Sigmoid colon (tissue), 4 donors: ENCODE results near the gene TCF12.

Source experiments
- POLR2A ChIP-seq, 2 donors: fragments of 450-650 bp; IDR thresholded peaks; one replicate each; pipeline ENCODE4 v1.6.1; 2016; ENCODE audit warnings: antibody characterized with exemption in 2 of 2, mild to moderate bottlenecking in 2 of 2, moderate library complexity in 2 of 2
- POLR2AphosphoS5 ChIP-seq, 4 donors: sonication (generic); formaldehyde crosslinking; IDR thresholded peaks; one replicate each; pipeline ENCODE4 v1.6.1; 2017; ENCODE audit warnings: antibody characterized with exemption in 4 of 4
- TF ChIP-seq, protein P1 (sequence below), 4 experiments: fragments of 450-650 bp in 3 of 4; fragments of 200-600 bp in 1 of 4; IDR thresholded peaks; one replicate each; pipeline ENCODE4 v1.5.1; 2016 to 2019; ENCODE audit warnings: antibody characterized with exemption in 4 of 4, mild to moderate bottlenecking in 3 of 4, moderate library complexity in 2 of 4

DNA sequence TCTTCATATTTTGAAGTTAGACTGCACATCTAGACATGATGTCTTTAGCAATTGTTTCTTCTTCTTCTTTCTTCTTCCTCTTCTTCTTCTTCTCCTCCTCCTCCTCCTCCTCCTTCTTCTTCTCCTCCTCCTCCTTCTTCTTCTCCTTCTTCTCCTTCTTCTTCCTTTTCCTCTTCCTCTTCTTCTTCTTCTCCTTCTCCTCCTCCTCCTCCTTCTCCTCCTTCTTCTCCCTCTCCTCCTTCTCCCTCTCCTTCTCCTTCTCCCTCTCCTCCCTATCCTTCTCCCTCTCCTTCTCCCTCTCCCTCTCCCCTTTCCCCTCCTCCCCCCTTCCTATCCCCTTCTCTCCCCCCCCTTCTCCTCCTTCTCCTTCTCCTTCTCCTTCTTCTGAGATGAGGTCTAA, 21.9 kb downstream of the TCF12 start:
- TF ChIP-seq, protein P1, sequence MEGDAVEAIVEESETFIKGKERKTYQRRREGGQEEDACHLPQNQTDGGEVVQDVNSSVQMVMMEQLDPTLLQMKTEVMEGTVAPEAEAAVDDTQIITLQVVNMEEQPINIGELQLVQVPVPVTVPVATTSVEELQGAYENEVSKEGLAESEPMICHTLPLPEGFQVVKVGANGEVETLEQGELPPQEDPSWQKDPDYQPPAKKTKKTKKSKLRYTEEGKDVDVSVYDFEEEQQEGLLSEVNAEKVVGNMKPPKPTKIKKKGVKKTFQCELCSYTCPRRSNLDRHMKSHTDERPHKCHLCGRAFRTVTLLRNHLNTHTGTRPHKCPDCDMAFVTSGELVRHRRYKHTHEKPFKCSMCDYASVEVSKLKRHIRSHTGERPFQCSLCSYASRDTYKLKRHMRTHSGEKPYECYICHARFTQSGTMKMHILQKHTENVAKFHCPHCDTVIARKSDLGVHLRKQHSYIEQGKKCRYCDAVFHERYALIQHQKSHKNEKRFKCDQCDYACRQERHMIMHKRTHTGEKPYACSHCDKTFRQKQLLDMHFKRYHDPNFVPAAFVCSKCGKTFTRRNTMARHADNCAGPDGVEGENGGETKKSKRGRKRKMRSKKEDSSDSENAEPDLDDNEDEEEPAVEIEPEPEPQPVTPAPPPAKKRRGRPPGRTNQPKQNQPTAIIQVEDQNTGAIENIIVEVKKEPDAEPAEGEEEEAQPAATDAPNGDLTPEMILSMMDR (IDR thresholded peaks at IDR 0.05): no peak
- no peak for TF ChIP-seq POLR2AphosphoS5 (IDR thresholded peaks at IDR 0.05)
- no peak for TF ChIP-seq POLR2A (IDR thresholded peaks at IDR 0.05)
